Naive thymus-derived CD8-positive, alpha-beta T cell (primary cell): ENCODE data around the gene SKAP1. TPM values are rescaled to one million over a fixed set of nuclear protein-coding genes. Genes with fewer than 3 reads are reported as not detected.
A peak's percentile ranks its signal among the peaks of the same experiment; 100 is the strongest.
"Not testable (repeated sequence)": the region's sequence is repeated elsewhere in the genome, so short reads cannot be mapped to it uniquely, and the experiment has no call there.

Source experiments
- ATAC-seq, 2 donors: fragments of 150-1000 bp; cut with Tn5 transposase in 1 of 2; sonication (Bioruptor Pico), chemical (Tn5 transposase) in 1 of 2; 1 replicate in 1 of 2; 2 replicates in 1 of 2; pipeline ENCODE4 v1.10.0; 2021; ENCODE audit warnings: mild to moderate bottlenecking in 2 of 2, moderate library complexity in 2 of 2
- POLR2A ChIA-PET: fragments of 350-600 bp; sonication (Branson Sonifier 250); formaldehyde crosslinking; loops from one replicate; lab custom pipeline; 2021; ENCODE audit warnings: antibody characterized with exemption; lab: Charles Lee
- DNase-seq, 10 donors: peaks; one replicate each; pipeline versions ENCODE4 v3.0.0 to v3.0.0-alpha.2; 2020 to 2022
- H3K27ac Mint-ChIP-seq, 10 donors: one replicate each; pipeline ENCODE4 v1.8.0; 2020 to 2022; ENCODE audit warnings: mild to moderate bottlenecking in 10 of 10, mixed read lengths in 10 of 10, moderate library complexity in 4 of 10, inconsistent platforms in 1 of 10
- H3K27me3 Mint-ChIP-seq, 5 donors: one replicate each; pipeline ENCODE4 v1.8.0; 2021 to 2022; ENCODE audit warnings: mixed read lengths in 5 of 5
- H3K36me3 Mint-ChIP-seq, 3 donors: one replicate each; pipeline ENCODE4 v1.8.0; 2020 to 2022; ENCODE audit warnings: mixed read lengths in 3 of 3, mild to moderate bottlenecking in 2 of 3, inconsistent platforms in 1 of 3
- H3K4me1 Mint-ChIP-seq, 4 donors: one replicate each; pipeline ENCODE4 v1.8.0; 2021 to 2022; ENCODE audit warnings: mixed read lengths in 4 of 4
- H3K4me3 Mint-ChIP-seq, 10 donors: one replicate each; pipeline ENCODE4 v1.8.0; 2020 to 2022; ENCODE audit warnings: mild to moderate bottlenecking in 10 of 10, mixed read lengths in 10 of 10, moderate library complexity in 6 of 10, inconsistent platforms in 1 of 10
- H3K9me3 Mint-ChIP-seq, 9 donors: one replicate each; pipeline ENCODE4 v1.8.0; 2020 to 2022; ENCODE audit warnings: mixed read lengths in 9 of 9, mild to moderate bottlenecking in 3 of 9, inconsistent platforms in 1 of 9, moderate library complexity in 1 of 9
- polyA plus RNA-seq, 3 donors: library from polyadenylated mRNA; unstranded; fragments of 300-500 nt; fragmentation: Illumina TruSeq; gene quantifications; one replicate each; pipeline ENCODE4 v1.2.3, GENCODE V29; 2021
- total RNA-seq, 8 experiments: library from RNA in 2 of 8; stranded (reverse) in 2 of 8; gene quantifications; one replicate each; pipeline ENCODE4 v1.2.3 and lab custom pipeline; 2021 to 2026

The SKAP1 gene
- total and polyA plus RNA-seq, 5 experiments from 2014 or later: 73.0 to 237 (median 223) TPM

GRCh38 chr17:48286917-48287316 lies 143.1 kb downstream of the SKAP1 start:
- H3K4me3 Mint-ChIP-seq, H3K27me3 Mint-ChIP-seq, H3K9me3 Mint-ChIP-seq, ATAC-seq, H3K27ac Mint-ChIP-seq, DNase-seq, POLR2A ChIA-PET: not testable (repeated sequence)
- H3K36me3 Mint-ChIP-seq: peaks cover 0 to 37% (median 0%) of the 10 kb centered on the region in 3 donors
- peaks cover 0 to 26% (median 11%) of the 10 kb centered on the region in 4 donors for H3K4me1 Mint-ChIP-seq

GRCh38 chr17:48285614-48286013 lies 144.4 kb downstream of the SKAP1 start:
- POLR2A ChIA-PET: no interaction called here
- H3K4me1 Mint-ChIP-seq: peaks cover 0 to 26% (median 9%) of the 10 kb centered on the region in 4 donors
- H3K27me3 Mint-ChIP-seq: no peaks in the 10 kb centered on the region
- no peak overlapping the region for H3K4me3 Mint-ChIP-seq
- H3K36me3 Mint-ChIP-seq: peaks cover 0 to 32% (median 0%) of the 10 kb centered on the region in 3 donors
- no peak overlapping the region for H3K27ac Mint-ChIP-seq
- DNase-seq (no peak), ATAC-seq (no peak)
- no peaks in the 10 kb centered on the region for H3K9me3 Mint-ChIP-seq

DNA sequence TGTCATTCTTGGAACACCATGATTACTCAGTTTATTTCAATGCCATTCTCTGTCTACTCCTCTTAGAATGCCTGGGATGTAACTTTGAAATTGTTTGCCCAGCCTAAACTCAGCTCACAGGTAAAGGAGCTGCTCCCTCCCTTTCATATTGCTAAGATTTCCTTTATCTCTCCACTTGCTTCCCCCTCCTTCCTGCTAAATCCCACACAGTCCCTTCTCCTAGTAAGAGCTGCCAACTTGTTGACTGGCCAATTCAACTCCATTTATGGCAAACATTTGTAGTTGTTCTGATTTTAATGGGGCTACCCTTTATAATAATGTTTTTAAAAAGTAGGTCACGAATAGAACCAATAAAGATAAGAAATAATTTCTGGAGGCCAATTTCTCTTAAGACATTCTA lies 146.1 kb downstream of the SKAP1 start:
- Mint-ChIP-seq H3K27me3 (no peaks in the 10 kb centered on the region), H3K27ac (peak overlapping the region in 3 of 10 donors; percentile 3 to 39 (median 31)), H3K4me1 (peaks cover 0 to 27% (median 14%) of the 10 kb centered on the region in 4 donors), H3K36me3 (peaks cover 0 to 42% (median 3%) of the 10 kb centered on the region in 3 donors), H3K4me3 (no peak overlapping the region), H3K9me3 (no peaks in the 10 kb centered on the region)
- POLR2A ChIA-PET: no interaction called here
- no peak for ATAC-seq
- no peak for DNase-seq

GRCh38 chr17:48283411-48283810 lies 146.6 kb downstream of the SKAP1 start:
- DNase-seq (no peak), ATAC-seq (no peak)
- H3K4me3 Mint-ChIP-seq: no peak overlapping the region
- H3K9me3 Mint-ChIP-seq: no peaks in the 10 kb centered on the region
- H3K4me1 Mint-ChIP-seq: peaks cover 0 to 32% (median 17%) of the 10 kb centered on the region in 4 donors
- H3K36me3 Mint-ChIP-seq: peaks cover 0 to 47% (median 5%) of the 10 kb centered on the region in 3 donors
- POLR2A ChIA-PET: no interaction called here
- H3K27me3 Mint-ChIP-seq: no peaks in the 10 kb centered on the region
- H3K27ac Mint-ChIP-seq: no peak overlapping the region

DNA sequence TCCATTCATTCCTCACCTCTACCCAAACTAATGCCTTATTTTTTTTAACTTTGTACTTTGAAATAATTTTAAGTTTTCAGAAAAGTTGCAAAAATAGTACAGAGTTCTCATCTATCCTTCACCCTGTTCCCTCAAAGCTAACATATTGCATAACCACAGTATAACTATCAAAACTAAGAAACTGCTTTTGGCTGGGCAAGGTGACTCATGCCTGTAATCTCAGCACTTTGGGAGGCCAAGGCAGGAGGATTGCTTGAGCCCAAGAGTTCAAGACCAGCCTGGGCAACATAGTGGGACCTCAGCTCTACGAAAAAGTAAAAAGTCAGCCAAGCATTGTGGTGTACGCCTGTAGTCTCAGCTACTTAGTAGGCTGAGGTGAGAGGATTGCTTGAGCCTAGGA lies 147.7 kb downstream of the SKAP1 start:
- Mint-ChIP-seq H3K36me3 (peaks cover 0 to 45% (median 6%) of the 10 kb centered on the region in 3 donors), H3K27me3 (no peaks in the 10 kb centered on the region), H3K4me3 (no peak overlapping the region), H3K4me1 (peaks cover 0 to 37% (median 18%) of the 10 kb centered on the region in 4 donors), H3K27ac (no peak overlapping the region), H3K9me3 (no peaks in the 10 kb centered on the region)
- POLR2A ChIA-PET: no interaction called here
- no peak for ATAC-seq
- no peak for DNase-seq

- POLR2A ChIA-PET: interaction anchor here (0.6 kb wide), 1 partner anchor 39 kb away, joined by 3 read pairs; no protein-coding TSS in a partner anchor
- Mint-ChIP-seq H3K27ac (peak overlapping the region in 4 of 10 donors; percentile 4 to 50 (median 20)), H3K27me3 (no peaks in the 10 kb centered on the region), H3K9me3 (no peaks in the 10 kb centered on the region), H3K4me3 (no peak overlapping the region), H3K4me1 (peaks cover 0 to 24% (median 18%) of the 10 kb centered on the region in 4 donors), H3K36me3 (peaks cover 5 to 45% (median 14%) of the 10 kb centered on the region in 3 donors)
- ATAC-seq: no peak
- DNase-seq: no peak
Observed at GRCh38 chr17:48278760-48279491, 151.1 kb downstream of the SKAP1 start.

DNA sequence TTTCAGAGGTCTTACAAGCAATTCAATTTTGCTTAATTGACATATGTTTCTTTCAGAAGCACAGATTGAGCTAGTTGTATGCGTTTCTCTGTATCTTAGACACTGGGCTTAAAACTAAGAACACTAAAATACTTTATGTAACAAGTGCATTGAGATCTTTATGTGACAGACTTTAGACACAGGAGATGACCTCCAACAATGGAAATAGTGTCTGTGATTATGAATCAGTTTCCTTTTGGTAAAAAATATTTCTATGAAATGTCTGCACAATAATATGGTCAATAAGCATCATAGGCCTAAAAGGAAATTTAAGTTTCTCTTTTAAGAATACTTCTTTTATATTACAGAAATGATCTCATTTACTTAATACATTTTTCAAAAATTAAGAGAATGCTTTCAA lies 153.2 kb downstream of the SKAP1 start:
- peak overlapping the region in 3 of 10 donors; percentile 1 to 47 (median 3) for H3K27ac Mint-ChIP-seq

DNA sequence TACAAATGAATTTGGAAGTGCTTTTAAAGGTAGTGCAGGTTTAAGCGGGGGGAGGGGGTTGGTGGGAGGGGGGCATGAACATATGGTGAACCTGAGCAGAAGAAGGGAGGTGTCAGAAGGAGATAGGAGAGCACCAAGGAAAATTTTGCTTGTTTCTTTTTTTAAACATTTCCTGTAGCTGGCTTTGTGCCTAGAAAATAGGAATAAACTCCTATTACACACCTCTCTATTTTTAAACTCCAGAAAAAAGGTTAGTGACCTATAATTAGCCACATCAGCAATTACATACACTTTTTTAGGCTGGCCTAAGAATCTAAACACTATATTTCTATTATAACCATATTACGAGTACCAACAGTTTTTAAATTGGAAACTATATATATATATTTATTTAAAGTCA lies 159.1 kb downstream of the SKAP1 start:
- Mint-ChIP-seq H3K4me1 (peaks cover 8 to 14% (median 9%) of the 10 kb centered on the region in 4 donors), H3K4me3 (no peak overlapping the region), H3K27ac (no peak overlapping the region), H3K36me3 (peaks cover 0 to 18% (median 8%) of the 10 kb centered on the region in 3 donors), H3K9me3 (no peaks in the 10 kb centered on the region), H3K27me3 (no peaks in the 10 kb centered on the region)
- POLR2A ChIA-PET: no interaction called here
- DNase-seq (no peak), ATAC-seq (no peak)

More for the DNA sequence above, 153.2 kb downstream of the SKAP1 start:
- H3K4me3 Mint-ChIP-seq: no peak overlapping the region
- ATAC-seq (no peak), DNase-seq (no peak)
- peaks cover 0 to 18% (median 13%) of the 10 kb centered on the region in 4 donors for H3K4me1 Mint-ChIP-seq
- no peaks in the 10 kb centered on the region for H3K27me3 Mint-ChIP-seq
- POLR2A ChIA-PET: no interaction called here
- H3K36me3 Mint-ChIP-seq: peaks cover 5 to 43% (median 14%) of the 10 kb centered on the region in 3 donors
- H3K9me3 Mint-ChIP-seq: no peaks in the 10 kb centered on the region

- POLR2A ChIA-PET: no interaction called here
- ATAC-seq: no peak
Observed at GRCh38 chr17:48269209-48269608, 160.8 kb downstream of the SKAP1 start.

DNA sequence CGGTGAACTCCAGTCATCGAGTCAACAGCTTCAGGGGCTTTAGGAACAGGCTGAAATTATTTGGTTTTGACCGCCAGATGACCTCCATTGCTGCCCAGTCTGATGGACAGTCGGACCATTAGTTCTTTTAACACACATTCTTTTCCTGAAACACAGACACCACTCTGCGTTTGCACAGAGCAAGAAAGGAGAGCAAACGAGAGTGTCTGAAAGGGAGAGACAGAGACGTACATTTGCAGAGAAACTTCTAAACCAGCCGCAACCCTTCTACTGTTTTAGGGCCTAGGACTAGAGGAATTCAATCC lies 166.3 kb downstream of the SKAP1 start:
- POLR2A ChIA-PET: no interaction called here
- Mint-ChIP-seq H3K9me3 (no peaks in the 10 kb centered on the region), H3K27ac (peak overlapping the region in 1 of 10 donors; percentile 63), H3K4me1 (peaks cover 14 to 24% (median 20%) of the 10 kb centered on the region in 4 donors), H3K36me3 (peaks cover 0 to 35% (median 5%) of the 10 kb centered on the region in 3 donors), H3K4me3 (no peak overlapping the region), H3K27me3 (no peaks in the 10 kb centered on the region)
- no peak for ATAC-seq
- DNase-seq: no peak

More at GRCh38 chr17:48269209-48269608, 160.8 kb downstream of the SKAP1 start:
- no peaks in the 10 kb centered on the region for H3K9me3 Mint-ChIP-seq
- no peaks in the 10 kb centered on the region for H3K27me3 Mint-ChIP-seq
- H3K27ac Mint-ChIP-seq: peak overlapping the region in 1 of 10 donors; percentile 16
- no peak overlapping the region for H3K4me3 Mint-ChIP-seq
- peaks cover 0 to 16% (median 0%) of the 10 kb centered on the region in 3 donors for H3K36me3 Mint-ChIP-seq
- DNase-seq: no peak
- peaks cover 9 to 24% (median 15%) of the 10 kb centered on the region in 4 donors for H3K4me1 Mint-ChIP-seq

DNA sequence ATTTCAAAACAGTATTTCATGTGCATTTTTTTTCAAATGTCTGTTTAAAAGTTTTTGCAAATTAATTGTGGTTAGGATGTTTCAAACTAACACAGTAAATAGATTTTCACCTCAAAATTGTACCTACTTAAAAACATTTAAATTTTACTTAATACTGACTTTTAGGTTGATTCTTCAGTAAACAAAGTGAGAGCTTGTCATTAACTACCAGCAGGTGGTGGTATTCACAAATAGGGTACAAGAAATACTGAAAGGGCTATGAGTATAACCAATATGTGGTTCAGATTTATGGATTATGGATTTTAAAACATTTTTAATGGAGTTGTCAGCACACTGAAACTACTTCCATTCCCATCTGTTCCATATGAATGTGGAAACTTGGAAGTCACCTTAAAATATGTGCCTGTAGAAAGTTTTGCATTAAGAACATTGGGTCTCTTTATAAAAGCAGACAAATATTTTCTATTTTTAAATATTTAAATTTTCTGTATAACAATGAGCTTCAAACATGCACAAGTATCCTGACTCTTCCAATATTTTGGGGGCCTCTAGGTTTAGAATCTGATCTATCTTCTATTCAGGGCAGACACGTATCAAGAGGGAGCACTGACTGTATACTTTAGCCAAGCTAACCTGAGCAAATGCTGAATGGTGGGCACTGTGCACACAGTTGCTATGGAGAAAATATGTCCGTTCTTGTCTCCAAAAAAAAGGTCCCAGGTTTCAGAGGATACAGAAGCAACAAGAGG lies 166.9 kb downstream of the SKAP1 start:
- H3K4me3 Mint-ChIP-seq: no peak overlapping the region
- no peak for ATAC-seq
- peaks cover 13 to 24% (median 20%) of the 10 kb centered on the region in 4 donors for H3K4me1 Mint-ChIP-seq

DNA sequence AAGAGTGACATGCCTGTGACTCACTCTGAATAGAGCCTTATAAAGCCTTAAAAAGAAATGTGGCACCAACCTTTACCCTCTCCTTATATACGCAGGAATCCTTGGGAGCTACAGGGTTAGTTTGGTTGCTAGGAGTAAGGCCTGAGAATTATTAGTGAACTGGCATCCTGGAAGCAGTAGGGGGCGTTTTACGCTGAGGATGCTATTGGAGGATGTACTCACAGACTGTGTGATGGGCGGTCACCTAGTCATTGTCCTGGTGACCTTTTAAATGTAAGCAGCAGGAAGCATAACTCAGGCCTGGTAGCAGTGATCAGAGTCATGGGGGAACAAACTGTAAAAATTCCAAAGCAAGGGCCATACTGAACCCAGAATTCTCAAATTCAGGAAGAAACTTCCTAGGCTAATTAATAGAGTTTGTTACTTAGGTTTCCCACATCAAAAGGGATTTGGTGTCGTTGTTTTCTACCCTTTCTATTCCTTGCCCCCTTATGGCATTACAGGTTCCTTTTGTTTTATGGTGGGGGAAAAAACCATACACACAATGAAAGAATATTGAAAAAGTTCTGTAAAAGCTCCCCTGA lies 168.6 kb downstream of the SKAP1 start:
- no peaks in the 10 kb centered on the region for H3K9me3 Mint-ChIP-seq
- peaks cover 0 to 50% (median 5%) of the 10 kb centered on the region in 3 donors for H3K36me3 Mint-ChIP-seq
- H3K27me3 Mint-ChIP-seq: no peaks in the 10 kb centered on the region
- H3K4me1 Mint-ChIP-seq: peaks cover 9 to 22% (median 16%) of the 10 kb centered on the region in 4 donors
- POLR2A ChIA-PET: no interaction called here
- peak overlapping the region in 1 of 10 donors; percentile 59 for H3K27ac Mint-ChIP-seq
- no peak overlapping the region for H3K4me3 Mint-ChIP-seq
- ATAC-seq (no peak), DNase-seq (no peak)

More for the DNA sequence above, 166.9 kb downstream of the SKAP1 start:
- peak overlapping the region in 2 of 10 donors; percentile 35 to 63 for H3K27ac Mint-ChIP-seq
- H3K36me3 Mint-ChIP-seq: peaks cover 0 to 37% (median 5%) of the 10 kb centered on the region in 3 donors
- DNase-seq: no peak
- POLR2A ChIA-PET: interaction anchor here (0.6 kb wide), 2 partner anchors 8 to 32 kb away, joined by 3 read pairs; no protein-coding TSS in a partner anchor
- no peaks in the 10 kb centered on the region for H3K9me3 Mint-ChIP-seq
- no peaks in the 10 kb centered on the region for H3K27me3 Mint-ChIP-seq
